GM19468 (cell line): Measurements from ENCODE around the gene PES1.
"Not testable (repeated sequence)": the region's sequence is repeated elsewhere in the genome, so short reads cannot be mapped to it uniquely, and the experiment has no call there.

Source experiments
- ATAC-seq: cut with Tn5 transposase; IDR thresholded peaks from one replicate; pipeline ENCODE4 v1.9.1; 2021; ENCODE audit warnings: mild to moderate bottlenecking, moderate library complexity, moderate number of reproducible peaks; ENCODE audit not compliant: unreplicated experiment; ENCODE audit errors: extremely low read depth

Gene PES1

GRCh38 chr22:30559889-30560288 is 31.8 kb downstream of the PES1 start:
- ATAC-seq: no peak

DNA sequence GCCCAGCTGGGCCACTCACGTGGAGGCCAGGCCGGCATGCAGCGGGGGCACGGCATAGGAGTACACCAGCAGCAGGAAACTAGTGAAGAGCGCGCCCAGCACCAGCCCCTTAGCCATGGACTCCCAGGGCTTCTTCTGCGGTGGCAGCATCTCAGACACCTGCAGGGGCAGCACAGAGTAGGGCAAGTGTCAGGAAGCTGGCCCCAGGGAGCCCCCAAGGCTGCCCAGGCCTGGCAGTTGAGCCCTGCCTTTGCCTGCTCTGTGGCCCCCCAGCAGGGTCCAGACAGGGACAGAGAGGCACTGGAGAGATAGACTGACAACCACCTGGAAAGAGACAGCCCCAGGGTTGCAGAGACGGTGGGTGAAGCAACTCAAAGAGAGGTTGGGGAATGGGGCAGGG is 34.5 kb downstream of the PES1 start:
- ATAC-seq: no peak

- no peak for ATAC-seq
These were observed 35.3 kb downstream of the PES1 start for GRCh38 chr22:30556388-30556787.

- no peak for ATAC-seq
These were observed 36.2 kb downstream of the PES1 start for GRCh38 chr22:30555282-30556210.

- ATAC-seq: no peak
These were observed 37.7 kb downstream of the PES1 start for GRCh38 chr22:30553971-30554370.

- no peak for ATAC-seq
These were observed 39.0 kb downstream of the PES1 start for GRCh38 chr22:30552719-30553118.

DNA sequence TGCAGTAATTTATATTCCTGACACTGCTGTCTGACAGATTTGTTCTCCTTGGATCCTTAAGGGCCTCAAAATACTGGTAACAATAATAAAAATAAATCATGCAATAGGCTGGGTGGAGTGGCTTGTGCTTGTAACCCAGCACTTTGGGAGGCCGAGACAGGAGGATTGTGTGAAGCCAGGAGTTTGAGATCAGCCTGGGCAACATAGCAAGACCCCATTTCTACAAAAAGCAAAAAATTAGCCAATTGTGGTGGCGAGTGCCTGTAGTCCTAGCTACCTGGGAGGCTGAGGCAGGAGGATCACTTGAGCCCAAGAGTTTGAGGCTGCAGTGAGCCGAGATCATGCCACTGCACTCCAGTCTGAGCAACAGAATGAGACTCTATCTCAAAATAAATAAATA is 39.9 kb downstream of the PES1 start:
- ATAC-seq: not testable (repeated sequence)

GRCh38 chr22:30547188-30547587 is 44.5 kb downstream of the PES1 start:
- no peak for ATAC-seq

- no peak for ATAC-seq
These were observed 45.1 kb downstream of the PES1 start, which contains the start of gene SEC14L6 for GRCh38 chr22:30546616-30547015. TSS of gene SEC14L6 (minus strand) at chr22:30546741. CDS start at chr22:30546682, 59 bp downstream.

GRCh38 chr22:30542811-30543188 is 48.9 kb downstream of the PES1 start:
- ATAC-seq: no peak

GRCh38 chr22:30541961-30542810 is 49.5 kb downstream of the PES1 start:
- ATAC-seq: no peak

DNA sequence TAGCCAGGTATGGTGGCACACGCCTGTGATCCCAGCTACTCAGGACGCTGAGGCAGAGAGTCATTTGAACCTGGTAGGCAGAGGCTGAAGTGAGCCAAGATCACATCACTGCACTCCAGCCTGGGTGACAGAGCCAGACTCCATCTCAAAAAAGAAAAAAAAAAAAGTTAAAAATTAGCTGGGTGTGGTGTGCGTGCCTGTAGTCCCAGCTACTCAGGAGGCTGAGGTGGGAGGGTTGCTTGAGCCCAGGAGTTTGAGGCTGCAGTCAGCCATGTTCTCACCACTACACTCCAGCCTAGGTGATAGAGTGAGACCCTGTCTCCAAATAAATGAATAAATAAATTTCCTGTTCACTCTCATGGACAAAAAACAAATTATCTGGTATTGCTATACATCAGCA is 50.2 kb downstream of the PES1 start:
- ATAC-seq: not testable (repeated sequence)

GRCh38 chr22:30539368-30539767 is 52.3 kb downstream of the PES1 start:
- no peak for ATAC-seq

GRCh38 chr22:30538280-30538679 is 53.4 kb downstream of the PES1 start:
- no peak for ATAC-seq

- ATAC-seq: no peak
These were observed 54.5 kb downstream of the PES1 start for GRCh38 chr22:30537083-30537731.

- no peak for ATAC-seq
These were observed 56.5 kb downstream of the PES1 start for GRCh38 chr22:30535182-30535581.

GRCh38 chr22:30531651-30532608 is 59.8 kb downstream of the PES1 start:
- no peak for ATAC-seq

DNA sequence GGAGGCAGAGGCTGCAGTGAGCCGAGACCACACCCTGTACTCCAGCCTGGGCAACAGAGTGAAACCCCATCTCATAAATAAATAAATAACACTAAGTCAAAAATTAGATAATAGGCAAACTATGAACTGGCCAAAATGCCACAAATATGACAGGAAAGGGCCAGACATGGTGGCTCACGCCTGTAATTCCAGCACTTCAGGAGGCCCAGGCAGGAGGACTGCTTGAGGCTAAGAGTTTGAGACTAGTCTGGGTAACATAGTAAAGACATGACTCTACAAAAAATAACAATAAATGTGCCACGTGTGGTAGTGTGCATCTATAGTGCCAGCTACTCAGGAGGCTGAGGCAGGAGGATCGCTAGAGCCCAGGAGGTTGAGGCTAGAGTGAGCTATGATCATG is 65.1 kb downstream of the PES1 start:
- no peak for ATAC-seq
